GM23338 (cell line): ENCODE results near the gene TMEM158. TPM values are rescaled to one million over a fixed set of nuclear protein-coding genes. Genes with fewer than 3 reads are reported as not detected.

Experiments
- ATAC-seq: fragments of 200-7000 bp; cut with Tn5 transposase; 3 replicates; pipeline ENCODE4 v1.9.1; 2020
- DNase-seq: peaks from one replicate; pipeline ENCODE4 v3.0.0-alpha.2; 2015; ENCODE audit warnings: low spot score
- H2AFZ ChIP-seq: fragments of 200-600 bp; sonication (generic); 2 replicates; pipeline ENCODE4 v1.8.0; 2016; ENCODE audit warnings: antibody characterized with exemption, mild to moderate bottlenecking, moderate library complexity
- H3F3A ChIP-seq: fragments of 200-600 bp; sonication (generic); replicated peaks from 2 replicates; pipeline ENCODE4 v1.8.0; 2017; ENCODE audit warnings: antibody characterized with exemption, mixed run types, low read depth
- H3K27ac ChIP-seq: fragments of 200-600 bp; sonication (generic); 2 replicates; pipeline ENCODE4 v1.6.1; 2016; ENCODE audit warnings: low read depth
- H3K27me3 ChIP-seq: fragments of 200-600 bp; sonication (generic); 2 replicates; pipeline ENCODE4 v1.8.0; 2016; ENCODE audit warnings: mild to moderate bottlenecking, mixed run types, moderate library complexity; ENCODE audit not compliant: insufficient read depth
- H3K36me3 ChIP-seq: fragments of 200-600 bp; sonication (generic); 2 replicates; pipeline ENCODE4 v1.8.0; 2016; ENCODE audit warnings: mild to moderate bottlenecking; ENCODE audit not compliant: insufficient read depth
- H3K4me1 ChIP-seq: fragments of 200-600 bp; sonication (generic); 2 replicates; pipeline ENCODE4 v1.8.0; 2016; ENCODE audit warnings: mild to moderate bottlenecking, moderate library complexity; ENCODE audit not compliant: insufficient read depth
- H3K4me2 ChIP-seq: fragments of 200-600 bp; sonication (generic); 2 replicates; pipeline ENCODE4 v1.7.1; 2017; ENCODE audit warnings: mixed run types
- H3K4me3 ChIP-seq: fragments of 200-600 bp; sonication (generic); 2 replicates; pipeline ENCODE4 v1.6.1; 2016; ENCODE audit warnings: mixed run types
- H3K79me2 ChIP-seq: fragments of 200-600 bp; sonication (generic); replicated peaks from 2 replicates; pipeline ENCODE4 v1.8.0; 2017; ENCODE audit warnings: mild to moderate bottlenecking; ENCODE audit not compliant: insufficient read depth
- H3K9me2 ChIP-seq: fragments of 200-600 bp; sonication (generic); 2 replicates; pipeline ENCODE4 v1.8.0; 2017; ENCODE audit not compliant: insufficient read depth
- H4K20me1 ChIP-seq: fragments of 200-600 bp; sonication (generic); replicated peaks from 2 replicates; pipeline ENCODE4 v1.8.0; 2017; ENCODE audit warnings: mild to moderate bottlenecking; ENCODE audit not compliant: insufficient read depth
- H3K27ac Mint-ChIP-seq: 2 replicates; pipeline ENCODE4 v1.8.0; 2020; ENCODE audit warnings: inconsistent platforms, mild to moderate bottlenecking, moderate library complexity, mixed read lengths
- H3K27me3 Mint-ChIP-seq: 3 replicates; pipeline ENCODE4 v1.8.0; 2022; ENCODE audit warnings: low read depth, mild to moderate bottlenecking, moderate library complexity, mixed read lengths, inconsistent platforms; ENCODE audit not compliant: insufficient read depth, poor library complexity
- H3K36me3 Mint-ChIP-seq: 3 replicates; pipeline ENCODE4 v1.8.0; 2021; ENCODE audit warnings: low read depth, mild to moderate bottlenecking, inconsistent platforms, moderate library complexity, mixed read lengths
- H3K4me1 Mint-ChIP-seq: 3 replicates; pipeline ENCODE4 v1.8.0; 2020; ENCODE audit warnings: mild to moderate bottlenecking, inconsistent platforms, mixed read lengths
- H3K4me3 Mint-ChIP-seq: 3 replicates; pipeline ENCODE4 v1.8.0; 2021; ENCODE audit warnings: moderate library complexity, mild to moderate bottlenecking, inconsistent platforms, mixed read lengths
- H3K9me3 Mint-ChIP-seq: 3 replicates; pipeline ENCODE4 v1.8.0; 2020; ENCODE audit warnings: moderate library complexity, mild to moderate bottlenecking, inconsistent platforms, mixed read lengths
- CREB1 ChIP-seq: fragments of 250-450 bp; sonication (Bioruptor Pico); IDR thresholded peaks from 2 replicates; pipeline ENCODE4 v1.5.0; 2020; ENCODE audit warnings: low read depth, mild to moderate bottlenecking, moderate library complexity
- EZH2 ChIP-seq: fragments of 200-600 bp; sonication (generic); IDR thresholded peaks from one replicate; pipeline ENCODE4 v1.8.0; 2017; ENCODE audit warnings: antibody characterized with exemption, mild to moderate bottlenecking, low read depth; ENCODE audit not compliant: unreplicated experiment
- EZH2phosphoT487 ChIP-seq: fragments of 200-600 bp; sonication (generic); IDR thresholded peaks from one replicate; pipeline ENCODE4 v1.8.1; 2018; ENCODE audit warnings: antibody characterized with exemption; ENCODE audit not compliant: unreplicated experiment
- JUNB ChIP-seq: IDR thresholded peaks from one replicate; pipeline ENCODE4 v1.6.1; 2016; ENCODE audit warnings: antibody characterized with exemption; ENCODE audit not compliant: unreplicated experiment
- NANOG ChIP-seq: IDR thresholded peaks from 2 replicates; pipeline ENCODE4 v1.6.1; 2016; ENCODE audit warnings: antibody characterized with exemption, borderline replicate concordance
- POLR2AphosphoS5 ChIP-seq: IDR thresholded peaks from 2 replicates; pipeline ENCODE4 v1.6.1; 2016; ENCODE audit warnings: antibody characterized with exemption, low read depth
- STAT1 ChIP-seq: IDR thresholded peaks from one replicate; pipeline ENCODE4 v1.6.1; 2016; ENCODE audit warnings: antibody characterized with exemption; ENCODE audit not compliant: unreplicated experiment
- ZNF114 ChIP-seq: fragments of 250-450 bp; sonication (Bioruptor Pico); IDR thresholded peaks from 2 replicates; pipeline ENCODE4 v1.5.0; 2020; ENCODE audit warnings: mild to moderate bottlenecking, moderate library complexity
- ZNF331 ChIP-seq: fragments of 250-450 bp; sonication (Bioruptor Pico); IDR thresholded peaks from 2 replicates; pipeline ENCODE4 v1.5.0; 2020; ENCODE audit warnings: low read depth, mild to moderate bottlenecking, moderate library complexity
- polyA plus RNA-seq: library from polyadenylated mRNA; unstranded; fragments of >200 nt; fragmentation: Nextera tagmentation; extraction: Ambion mirVana; gene quantifications from 2 replicates; pipeline ENCODE4 v1.2.1, GENCODE V29; 2016
- total RNA-seq: library from RNA; depleted of rRNA; stranded (reverse); fragments of >200 nt; shearing (Covaris generic); gene quantifications from 2 replicates; pipeline ENCODE4 v1.2.3, GENCODE V29; 2014
- TF ChIP-seq, protein P1 (sequence below): fragments of 250-450 bp; sonication (Bioruptor Pico); IDR thresholded peaks from 2 replicates; pipeline ENCODE4 v1.5.0; 2020; ENCODE audit warnings: mild to moderate bottlenecking, moderate library complexity
- TF ChIP-seq, protein P2 (sequence below): IDR thresholded peaks from 2 replicates; pipeline ENCODE4 v1.6.1; 2016; ENCODE audit warnings: antibody characterized with exemption
- TF ChIP-seq, protein P3 (sequence below), 2 experiments: fragments of 200-600 bp in 1 of 2; sonication (generic) in 1 of 2; conservative IDR thresholded peaks; 2 replicates each; pipeline versions ENCODE4 v1.5.1 to v1.6.1; 2016 to 2017; ENCODE audit warnings: antibody characterized with exemption in 2 of 2, low read depth in 2 of 2, mild to moderate bottlenecking in 2 of 2, moderate library complexity in 1 of 2
- TF ChIP-seq, protein P4 (sequence below): IDR thresholded peaks from one replicate; pipeline ENCODE4 v1.6.1; 2018; ENCODE audit warnings: antibody characterized with exemption; ENCODE audit not compliant: unreplicated experiment

Gene TMEM158
- total and polyA plus RNA-seq, 2 experiments from 2014 or later = 9.6 to 16.9 TPM

DNA sequence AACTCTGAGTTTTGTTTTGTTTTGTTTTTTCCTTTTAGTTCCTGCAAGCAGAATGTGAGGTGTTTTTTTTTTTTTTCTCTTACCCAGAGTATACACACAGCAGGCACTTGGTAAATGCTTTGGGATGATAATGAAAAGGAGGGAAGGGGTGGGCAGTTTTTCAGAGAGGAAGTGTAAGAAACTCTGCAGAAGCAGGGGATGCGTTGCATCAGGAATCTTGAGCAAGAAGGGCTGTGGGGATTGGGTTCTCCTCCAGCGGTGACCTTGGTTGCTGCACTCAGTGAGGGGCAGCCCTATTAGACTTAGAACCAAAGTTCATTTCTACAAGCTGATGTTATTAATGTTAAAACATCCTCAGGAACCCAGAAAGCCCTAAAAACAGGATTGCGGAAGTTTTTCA is 32.2 kb upstream of the TMEM158 start:
- DNase-seq (no peak), ATAC-seq (peak; percentile 63)
- Mint-ChIP-seq H3K27ac (no peak overlapping the region), H3K4me1 (peaks cover 13% of the 10 kb centered on the region), H3K4me3 (no peak overlapping the region), H3K27me3 (no peaks in the 10 kb centered on the region), H3K9me3 (no peaks in the 10 kb centered on the region), H3K36me3 (no peaks in the 10 kb centered on the region)
- H3K4me2 ChIP-seq = peak overlapping the region; percentile 49; the same call in 1 of the 2 replicates
- no peaks in the 10 kb centered on the region for H3K36me3 ChIP-seq
- H3F3A ChIP-seq = no peaks in the 10 kb centered on the region
- TF ChIP-seq, protein P1, sequence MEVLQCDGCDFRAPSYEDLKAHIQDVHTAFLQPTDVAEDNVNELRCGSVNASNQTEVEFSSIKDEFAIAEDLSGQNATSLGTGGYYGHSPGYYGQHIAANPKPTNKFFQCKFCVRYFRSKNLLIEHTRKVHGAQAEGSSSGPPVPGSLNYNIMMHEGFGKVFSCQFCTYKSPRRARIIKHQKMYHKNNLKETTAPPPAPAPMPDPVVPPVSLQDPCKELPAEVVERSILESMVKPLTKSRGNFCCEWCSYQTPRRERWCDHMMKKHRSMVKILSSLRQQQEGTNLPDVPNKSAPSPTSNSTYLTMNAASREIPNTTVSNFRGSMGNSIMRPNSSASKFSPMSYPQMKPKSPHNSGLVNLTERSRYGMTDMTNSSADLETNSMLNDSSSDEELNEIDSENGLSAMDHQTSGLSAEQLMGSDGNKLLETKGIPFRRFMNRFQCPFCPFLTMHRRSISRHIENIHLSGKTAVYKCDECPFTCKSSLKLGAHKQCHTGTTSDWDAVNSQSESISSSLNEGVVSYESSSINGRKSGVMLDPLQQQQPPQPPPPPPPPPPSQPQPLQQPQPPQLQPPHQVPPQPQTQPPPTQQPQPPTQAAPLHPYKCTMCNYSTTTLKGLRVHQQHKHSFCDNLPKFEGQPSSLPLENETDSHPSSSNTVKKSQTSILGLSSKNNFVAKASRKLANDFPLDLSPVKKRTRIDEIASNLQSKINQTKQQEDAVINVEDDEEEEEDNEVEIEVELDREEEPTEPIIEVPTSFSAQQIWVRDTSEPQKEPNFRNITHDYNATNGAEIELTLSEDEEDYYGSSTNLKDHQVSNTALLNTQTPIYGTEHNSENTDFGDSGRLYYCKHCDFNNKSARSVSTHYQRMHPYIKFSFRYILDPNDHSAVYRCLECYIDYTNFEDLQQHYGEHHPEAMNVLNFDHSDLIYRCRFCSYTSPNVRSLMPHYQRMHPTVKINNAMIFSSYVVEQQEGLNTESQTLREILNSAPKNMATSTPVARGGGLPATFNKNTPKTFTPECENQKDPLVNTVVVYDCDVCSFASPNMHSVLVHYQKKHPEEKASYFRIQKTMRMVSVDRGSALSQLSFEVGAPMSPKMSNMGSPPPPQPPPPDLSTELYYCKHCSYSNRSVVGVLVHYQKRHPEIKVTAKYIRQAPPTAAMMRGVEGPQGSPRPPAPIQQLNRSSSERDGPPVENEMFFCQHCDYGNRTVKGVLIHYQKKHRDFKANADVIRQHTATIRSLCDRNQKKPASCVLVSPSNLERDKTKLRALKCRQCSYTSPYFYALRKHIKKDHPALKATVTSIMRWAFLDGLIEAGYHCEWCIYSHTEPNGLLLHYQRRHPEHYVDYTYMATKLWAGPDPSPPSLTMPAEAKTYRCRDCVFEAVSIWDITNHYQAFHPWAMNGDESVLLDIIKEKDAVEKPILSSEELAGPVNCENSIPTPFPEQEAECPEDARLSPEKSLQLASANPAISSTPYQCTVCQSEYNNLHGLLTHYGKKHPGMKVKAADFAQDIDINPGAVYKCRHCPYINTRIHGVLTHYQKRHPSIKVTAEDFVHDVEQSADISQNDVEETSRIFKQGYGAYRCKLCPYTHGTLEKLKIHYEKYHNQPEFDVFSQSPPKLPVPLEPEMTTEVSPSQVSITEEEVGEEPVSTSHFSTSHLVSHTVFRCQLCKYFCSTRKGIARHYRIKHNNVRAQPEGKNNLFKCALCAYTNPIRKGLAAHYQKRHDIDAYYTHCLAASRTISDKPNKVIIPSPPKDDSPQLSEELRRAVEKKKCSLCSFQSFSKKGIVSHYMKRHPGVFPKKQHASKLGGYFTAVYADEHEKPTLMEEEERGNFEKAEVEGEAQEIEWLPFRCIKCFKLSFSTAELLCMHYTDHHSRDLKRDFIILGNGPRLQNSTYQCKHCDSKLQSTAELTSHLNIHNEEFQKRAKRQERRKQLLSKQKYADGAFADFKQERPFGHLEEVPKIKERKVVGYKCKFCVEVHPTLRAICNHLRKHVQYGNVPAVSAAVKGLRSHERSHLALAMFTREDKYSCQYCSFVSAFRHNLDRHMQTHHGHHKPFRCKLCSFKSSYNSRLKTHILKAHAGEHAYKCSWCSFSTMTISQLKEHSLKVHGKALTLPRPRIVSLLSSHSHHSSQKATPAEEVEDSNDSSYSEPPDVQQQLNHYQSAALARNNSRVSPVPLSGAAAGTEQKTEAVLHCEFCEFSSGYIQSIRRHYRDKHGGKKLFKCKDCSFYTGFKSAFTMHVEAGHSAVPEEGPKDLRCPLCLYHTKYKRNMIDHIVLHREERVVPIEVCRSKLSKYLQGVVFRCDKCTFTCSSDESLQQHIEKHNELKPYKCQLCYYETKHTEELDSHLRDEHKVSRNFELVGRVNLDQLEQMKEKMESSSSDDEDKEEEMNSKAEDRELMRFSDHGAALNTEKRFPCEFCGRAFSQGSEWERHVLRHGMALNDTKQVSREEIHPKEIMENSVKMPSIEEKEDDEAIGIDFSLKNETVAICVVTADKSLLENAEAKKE (CRISPR knock-in tag) = no peak
- TF ChIP-seq CREB1 (no peak), STAT1 (no peak), POLR2AphosphoS5 (no peak), ZNF331 (CRISPR knock-in tag) (no peak), EZH2phosphoT487 (no peak), EZH2 (no peak), JUNB (no peak), ZNF114 (CRISPR knock-in tag) (no peak), NANOG (no peak)
- TF ChIP-seq, protein P2, sequence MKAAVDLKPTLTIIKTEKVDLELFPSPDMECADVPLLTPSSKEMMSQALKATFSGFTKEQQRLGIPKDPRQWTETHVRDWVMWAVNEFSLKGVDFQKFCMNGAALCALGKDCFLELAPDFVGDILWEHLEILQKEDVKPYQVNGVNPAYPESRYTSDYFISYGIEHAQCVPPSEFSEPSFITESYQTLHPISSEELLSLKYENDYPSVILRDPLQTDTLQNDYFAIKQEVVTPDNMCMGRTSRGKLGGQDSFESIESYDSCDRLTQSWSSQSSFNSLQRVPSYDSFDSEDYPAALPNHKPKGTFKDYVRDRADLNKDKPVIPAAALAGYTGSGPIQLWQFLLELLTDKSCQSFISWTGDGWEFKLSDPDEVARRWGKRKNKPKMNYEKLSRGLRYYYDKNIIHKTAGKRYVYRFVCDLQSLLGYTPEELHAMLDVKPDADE = no peak
- TF ChIP-seq, protein P3, sequence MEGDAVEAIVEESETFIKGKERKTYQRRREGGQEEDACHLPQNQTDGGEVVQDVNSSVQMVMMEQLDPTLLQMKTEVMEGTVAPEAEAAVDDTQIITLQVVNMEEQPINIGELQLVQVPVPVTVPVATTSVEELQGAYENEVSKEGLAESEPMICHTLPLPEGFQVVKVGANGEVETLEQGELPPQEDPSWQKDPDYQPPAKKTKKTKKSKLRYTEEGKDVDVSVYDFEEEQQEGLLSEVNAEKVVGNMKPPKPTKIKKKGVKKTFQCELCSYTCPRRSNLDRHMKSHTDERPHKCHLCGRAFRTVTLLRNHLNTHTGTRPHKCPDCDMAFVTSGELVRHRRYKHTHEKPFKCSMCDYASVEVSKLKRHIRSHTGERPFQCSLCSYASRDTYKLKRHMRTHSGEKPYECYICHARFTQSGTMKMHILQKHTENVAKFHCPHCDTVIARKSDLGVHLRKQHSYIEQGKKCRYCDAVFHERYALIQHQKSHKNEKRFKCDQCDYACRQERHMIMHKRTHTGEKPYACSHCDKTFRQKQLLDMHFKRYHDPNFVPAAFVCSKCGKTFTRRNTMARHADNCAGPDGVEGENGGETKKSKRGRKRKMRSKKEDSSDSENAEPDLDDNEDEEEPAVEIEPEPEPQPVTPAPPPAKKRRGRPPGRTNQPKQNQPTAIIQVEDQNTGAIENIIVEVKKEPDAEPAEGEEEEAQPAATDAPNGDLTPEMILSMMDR (conservative IDR thresholded peaks at IDR 0.05; ENCODE audit: low read depth in 2 of 2) = no peak
- TF ChIP-seq, protein P4, sequence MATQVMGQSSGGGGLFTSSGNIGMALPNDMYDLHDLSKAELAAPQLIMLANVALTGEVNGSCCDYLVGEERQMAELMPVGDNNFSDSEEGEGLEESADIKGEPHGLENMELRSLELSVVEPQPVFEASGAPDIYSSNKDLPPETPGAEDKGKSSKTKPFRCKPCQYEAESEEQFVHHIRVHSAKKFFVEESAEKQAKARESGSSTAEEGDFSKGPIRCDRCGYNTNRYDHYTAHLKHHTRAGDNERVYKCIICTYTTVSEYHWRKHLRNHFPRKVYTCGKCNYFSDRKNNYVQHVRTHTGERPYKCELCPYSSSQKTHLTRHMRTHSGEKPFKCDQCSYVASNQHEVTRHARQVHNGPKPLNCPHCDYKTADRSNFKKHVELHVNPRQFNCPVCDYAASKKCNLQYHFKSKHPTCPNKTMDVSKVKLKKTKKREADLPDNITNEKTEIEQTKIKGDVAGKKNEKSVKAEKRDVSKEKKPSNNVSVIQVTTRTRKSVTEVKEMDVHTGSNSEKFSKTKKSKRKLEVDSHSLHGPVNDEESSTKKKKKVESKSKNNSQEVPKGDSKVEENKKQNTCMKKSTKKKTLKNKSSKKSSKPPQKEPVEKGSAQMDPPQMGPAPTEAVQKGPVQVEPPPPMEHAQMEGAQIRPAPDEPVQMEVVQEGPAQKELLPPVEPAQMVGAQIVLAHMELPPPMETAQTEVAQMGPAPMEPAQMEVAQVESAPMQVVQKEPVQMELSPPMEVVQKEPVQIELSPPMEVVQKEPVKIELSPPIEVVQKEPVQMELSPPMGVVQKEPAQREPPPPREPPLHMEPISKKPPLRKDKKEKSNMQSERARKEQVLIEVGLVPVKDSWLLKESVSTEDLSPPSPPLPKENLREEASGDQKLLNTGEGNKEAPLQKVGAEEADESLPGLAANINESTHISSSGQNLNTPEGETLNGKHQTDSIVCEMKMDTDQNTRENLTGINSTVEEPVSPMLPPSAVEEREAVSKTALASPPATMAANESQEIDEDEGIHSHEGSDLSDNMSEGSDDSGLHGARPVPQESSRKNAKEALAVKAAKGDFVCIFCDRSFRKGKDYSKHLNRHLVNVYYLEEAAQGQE = no peak
- peaks cover 9% of the 10 kb centered on the region for H3K4me1 ChIP-seq
- H3K4me3 ChIP-seq = no peak overlapping the region
- no peaks in the 10 kb centered on the region for H3K79me2 ChIP-seq
- no peaks in the 10 kb centered on the region for H4K20me1 ChIP-seq
- peak overlapping the region; percentile 13; the same call in 1 of the 2 replicates for H2AFZ ChIP-seq
- no peak overlapping the region for H3K27ac ChIP-seq
- H3K9me2 ChIP-seq = peaks cover 14% of the 10 kb centered on the region; the same call in 1 of the 2 replicates
- no peaks in the 10 kb centered on the region for H3K27me3 ChIP-seq
